GM23338 (cell line): ENCODE results near the gene DLG4.

Experiments used
- CREB1 ChIP-seq: fragments of 250-450 bp; sonication (Bioruptor Pico); IDR thresholded peaks from 2 replicates; pipeline ENCODE4 v1.5.0; 2020; ENCODE audit warnings: low read depth, mild to moderate bottlenecking, moderate library complexity
- EZH2 ChIP-seq: fragments of 200-600 bp; sonication (generic); IDR thresholded peaks from one replicate; pipeline ENCODE4 v1.8.0; 2017; ENCODE audit warnings: antibody characterized with exemption, mild to moderate bottlenecking, low read depth; ENCODE audit not compliant: unreplicated experiment
- EZH2phosphoT487 ChIP-seq: fragments of 200-600 bp; sonication (generic); IDR thresholded peaks from one replicate; pipeline ENCODE4 v1.8.1; 2018; ENCODE audit warnings: antibody characterized with exemption; ENCODE audit not compliant: unreplicated experiment
- JUNB ChIP-seq: IDR thresholded peaks from one replicate; pipeline ENCODE4 v1.6.1; 2016; ENCODE audit warnings: antibody characterized with exemption; ENCODE audit not compliant: unreplicated experiment
- NANOG ChIP-seq: IDR thresholded peaks from 2 replicates; pipeline ENCODE4 v1.6.1; 2016; ENCODE audit warnings: antibody characterized with exemption, borderline replicate concordance
- POLR2AphosphoS5 ChIP-seq: IDR thresholded peaks from 2 replicates; pipeline ENCODE4 v1.6.1; 2016; ENCODE audit warnings: antibody characterized with exemption, low read depth
- STAT1 ChIP-seq: IDR thresholded peaks from one replicate; pipeline ENCODE4 v1.6.1; 2016; ENCODE audit warnings: antibody characterized with exemption; ENCODE audit not compliant: unreplicated experiment
- TF ChIP-seq, protein P1 (sequence below), 2 experiments: fragments of 200-600 bp in 1 of 2; sonication (generic) in 1 of 2; conservative IDR thresholded peaks; 2 replicates each; pipeline versions ENCODE4 v1.5.1 to v1.6.1; 2016 to 2017; ENCODE audit warnings: antibody characterized with exemption in 2 of 2, low read depth in 2 of 2, mild to moderate bottlenecking in 2 of 2, moderate library complexity in 1 of 2
- TF ChIP-seq, protein P2 (sequence below): IDR thresholded peaks from one replicate; pipeline ENCODE4 v1.6.1; 2018; ENCODE audit warnings: antibody characterized with exemption; ENCODE audit not compliant: unreplicated experiment
- TF ChIP-seq, protein P3 (sequence below): fragments of 250-450 bp; sonication (Bioruptor Pico); IDR thresholded peaks from 2 replicates; pipeline ENCODE4 v1.5.0; 2020; ENCODE audit warnings: mild to moderate bottlenecking, moderate library complexity

DNA sequence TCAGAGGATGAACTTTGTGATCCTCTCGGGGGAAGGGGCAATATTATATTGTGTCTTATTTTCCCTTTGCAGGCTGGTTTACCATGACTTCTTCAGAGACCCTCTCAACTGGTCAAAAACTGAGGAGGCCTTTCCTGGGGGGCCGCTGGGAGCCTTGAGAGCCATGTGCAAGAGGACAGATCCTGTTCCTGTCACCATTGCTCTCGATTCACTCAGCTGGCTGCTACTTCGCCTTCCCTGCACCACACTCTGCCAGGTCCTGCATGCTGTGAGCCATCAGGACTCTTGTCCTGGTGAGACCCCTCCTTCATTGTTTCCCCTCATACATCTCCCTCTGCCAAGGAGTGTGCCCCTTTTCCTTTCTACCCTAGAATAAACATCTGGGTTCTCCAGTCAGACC lies 34.9 kb upstream of the DLG4 start:
- TF ChIP-seq, protein P1, sequence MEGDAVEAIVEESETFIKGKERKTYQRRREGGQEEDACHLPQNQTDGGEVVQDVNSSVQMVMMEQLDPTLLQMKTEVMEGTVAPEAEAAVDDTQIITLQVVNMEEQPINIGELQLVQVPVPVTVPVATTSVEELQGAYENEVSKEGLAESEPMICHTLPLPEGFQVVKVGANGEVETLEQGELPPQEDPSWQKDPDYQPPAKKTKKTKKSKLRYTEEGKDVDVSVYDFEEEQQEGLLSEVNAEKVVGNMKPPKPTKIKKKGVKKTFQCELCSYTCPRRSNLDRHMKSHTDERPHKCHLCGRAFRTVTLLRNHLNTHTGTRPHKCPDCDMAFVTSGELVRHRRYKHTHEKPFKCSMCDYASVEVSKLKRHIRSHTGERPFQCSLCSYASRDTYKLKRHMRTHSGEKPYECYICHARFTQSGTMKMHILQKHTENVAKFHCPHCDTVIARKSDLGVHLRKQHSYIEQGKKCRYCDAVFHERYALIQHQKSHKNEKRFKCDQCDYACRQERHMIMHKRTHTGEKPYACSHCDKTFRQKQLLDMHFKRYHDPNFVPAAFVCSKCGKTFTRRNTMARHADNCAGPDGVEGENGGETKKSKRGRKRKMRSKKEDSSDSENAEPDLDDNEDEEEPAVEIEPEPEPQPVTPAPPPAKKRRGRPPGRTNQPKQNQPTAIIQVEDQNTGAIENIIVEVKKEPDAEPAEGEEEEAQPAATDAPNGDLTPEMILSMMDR (conservative IDR thresholded peaks at IDR 0.05; ENCODE audit: low read depth in 2 of 2), result no peak
- TF ChIP-seq POLR2AphosphoS5 (no peak), EZH2 (no peak), NANOG (no peak), JUNB (no peak), EZH2phosphoT487 (no peak), STAT1 (no peak), CREB1 (no peak)
- TF ChIP-seq, protein P2, sequence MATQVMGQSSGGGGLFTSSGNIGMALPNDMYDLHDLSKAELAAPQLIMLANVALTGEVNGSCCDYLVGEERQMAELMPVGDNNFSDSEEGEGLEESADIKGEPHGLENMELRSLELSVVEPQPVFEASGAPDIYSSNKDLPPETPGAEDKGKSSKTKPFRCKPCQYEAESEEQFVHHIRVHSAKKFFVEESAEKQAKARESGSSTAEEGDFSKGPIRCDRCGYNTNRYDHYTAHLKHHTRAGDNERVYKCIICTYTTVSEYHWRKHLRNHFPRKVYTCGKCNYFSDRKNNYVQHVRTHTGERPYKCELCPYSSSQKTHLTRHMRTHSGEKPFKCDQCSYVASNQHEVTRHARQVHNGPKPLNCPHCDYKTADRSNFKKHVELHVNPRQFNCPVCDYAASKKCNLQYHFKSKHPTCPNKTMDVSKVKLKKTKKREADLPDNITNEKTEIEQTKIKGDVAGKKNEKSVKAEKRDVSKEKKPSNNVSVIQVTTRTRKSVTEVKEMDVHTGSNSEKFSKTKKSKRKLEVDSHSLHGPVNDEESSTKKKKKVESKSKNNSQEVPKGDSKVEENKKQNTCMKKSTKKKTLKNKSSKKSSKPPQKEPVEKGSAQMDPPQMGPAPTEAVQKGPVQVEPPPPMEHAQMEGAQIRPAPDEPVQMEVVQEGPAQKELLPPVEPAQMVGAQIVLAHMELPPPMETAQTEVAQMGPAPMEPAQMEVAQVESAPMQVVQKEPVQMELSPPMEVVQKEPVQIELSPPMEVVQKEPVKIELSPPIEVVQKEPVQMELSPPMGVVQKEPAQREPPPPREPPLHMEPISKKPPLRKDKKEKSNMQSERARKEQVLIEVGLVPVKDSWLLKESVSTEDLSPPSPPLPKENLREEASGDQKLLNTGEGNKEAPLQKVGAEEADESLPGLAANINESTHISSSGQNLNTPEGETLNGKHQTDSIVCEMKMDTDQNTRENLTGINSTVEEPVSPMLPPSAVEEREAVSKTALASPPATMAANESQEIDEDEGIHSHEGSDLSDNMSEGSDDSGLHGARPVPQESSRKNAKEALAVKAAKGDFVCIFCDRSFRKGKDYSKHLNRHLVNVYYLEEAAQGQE, result no peak
- TF ChIP-seq, protein P3, sequence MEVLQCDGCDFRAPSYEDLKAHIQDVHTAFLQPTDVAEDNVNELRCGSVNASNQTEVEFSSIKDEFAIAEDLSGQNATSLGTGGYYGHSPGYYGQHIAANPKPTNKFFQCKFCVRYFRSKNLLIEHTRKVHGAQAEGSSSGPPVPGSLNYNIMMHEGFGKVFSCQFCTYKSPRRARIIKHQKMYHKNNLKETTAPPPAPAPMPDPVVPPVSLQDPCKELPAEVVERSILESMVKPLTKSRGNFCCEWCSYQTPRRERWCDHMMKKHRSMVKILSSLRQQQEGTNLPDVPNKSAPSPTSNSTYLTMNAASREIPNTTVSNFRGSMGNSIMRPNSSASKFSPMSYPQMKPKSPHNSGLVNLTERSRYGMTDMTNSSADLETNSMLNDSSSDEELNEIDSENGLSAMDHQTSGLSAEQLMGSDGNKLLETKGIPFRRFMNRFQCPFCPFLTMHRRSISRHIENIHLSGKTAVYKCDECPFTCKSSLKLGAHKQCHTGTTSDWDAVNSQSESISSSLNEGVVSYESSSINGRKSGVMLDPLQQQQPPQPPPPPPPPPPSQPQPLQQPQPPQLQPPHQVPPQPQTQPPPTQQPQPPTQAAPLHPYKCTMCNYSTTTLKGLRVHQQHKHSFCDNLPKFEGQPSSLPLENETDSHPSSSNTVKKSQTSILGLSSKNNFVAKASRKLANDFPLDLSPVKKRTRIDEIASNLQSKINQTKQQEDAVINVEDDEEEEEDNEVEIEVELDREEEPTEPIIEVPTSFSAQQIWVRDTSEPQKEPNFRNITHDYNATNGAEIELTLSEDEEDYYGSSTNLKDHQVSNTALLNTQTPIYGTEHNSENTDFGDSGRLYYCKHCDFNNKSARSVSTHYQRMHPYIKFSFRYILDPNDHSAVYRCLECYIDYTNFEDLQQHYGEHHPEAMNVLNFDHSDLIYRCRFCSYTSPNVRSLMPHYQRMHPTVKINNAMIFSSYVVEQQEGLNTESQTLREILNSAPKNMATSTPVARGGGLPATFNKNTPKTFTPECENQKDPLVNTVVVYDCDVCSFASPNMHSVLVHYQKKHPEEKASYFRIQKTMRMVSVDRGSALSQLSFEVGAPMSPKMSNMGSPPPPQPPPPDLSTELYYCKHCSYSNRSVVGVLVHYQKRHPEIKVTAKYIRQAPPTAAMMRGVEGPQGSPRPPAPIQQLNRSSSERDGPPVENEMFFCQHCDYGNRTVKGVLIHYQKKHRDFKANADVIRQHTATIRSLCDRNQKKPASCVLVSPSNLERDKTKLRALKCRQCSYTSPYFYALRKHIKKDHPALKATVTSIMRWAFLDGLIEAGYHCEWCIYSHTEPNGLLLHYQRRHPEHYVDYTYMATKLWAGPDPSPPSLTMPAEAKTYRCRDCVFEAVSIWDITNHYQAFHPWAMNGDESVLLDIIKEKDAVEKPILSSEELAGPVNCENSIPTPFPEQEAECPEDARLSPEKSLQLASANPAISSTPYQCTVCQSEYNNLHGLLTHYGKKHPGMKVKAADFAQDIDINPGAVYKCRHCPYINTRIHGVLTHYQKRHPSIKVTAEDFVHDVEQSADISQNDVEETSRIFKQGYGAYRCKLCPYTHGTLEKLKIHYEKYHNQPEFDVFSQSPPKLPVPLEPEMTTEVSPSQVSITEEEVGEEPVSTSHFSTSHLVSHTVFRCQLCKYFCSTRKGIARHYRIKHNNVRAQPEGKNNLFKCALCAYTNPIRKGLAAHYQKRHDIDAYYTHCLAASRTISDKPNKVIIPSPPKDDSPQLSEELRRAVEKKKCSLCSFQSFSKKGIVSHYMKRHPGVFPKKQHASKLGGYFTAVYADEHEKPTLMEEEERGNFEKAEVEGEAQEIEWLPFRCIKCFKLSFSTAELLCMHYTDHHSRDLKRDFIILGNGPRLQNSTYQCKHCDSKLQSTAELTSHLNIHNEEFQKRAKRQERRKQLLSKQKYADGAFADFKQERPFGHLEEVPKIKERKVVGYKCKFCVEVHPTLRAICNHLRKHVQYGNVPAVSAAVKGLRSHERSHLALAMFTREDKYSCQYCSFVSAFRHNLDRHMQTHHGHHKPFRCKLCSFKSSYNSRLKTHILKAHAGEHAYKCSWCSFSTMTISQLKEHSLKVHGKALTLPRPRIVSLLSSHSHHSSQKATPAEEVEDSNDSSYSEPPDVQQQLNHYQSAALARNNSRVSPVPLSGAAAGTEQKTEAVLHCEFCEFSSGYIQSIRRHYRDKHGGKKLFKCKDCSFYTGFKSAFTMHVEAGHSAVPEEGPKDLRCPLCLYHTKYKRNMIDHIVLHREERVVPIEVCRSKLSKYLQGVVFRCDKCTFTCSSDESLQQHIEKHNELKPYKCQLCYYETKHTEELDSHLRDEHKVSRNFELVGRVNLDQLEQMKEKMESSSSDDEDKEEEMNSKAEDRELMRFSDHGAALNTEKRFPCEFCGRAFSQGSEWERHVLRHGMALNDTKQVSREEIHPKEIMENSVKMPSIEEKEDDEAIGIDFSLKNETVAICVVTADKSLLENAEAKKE (CRISPR knock-in tag), result no peak
